ENCODE data around the gene MAP1LC3B. TPM values are rescaled to one million over a fixed set of nuclear protein-coding genes. Genes with fewer than 3 reads are reported as not detected.

MAP1LC3B gene
- total and polyA plus RNA-seq, 2 of the 8 experiments (the other 6 are each of a cell fraction or from before 2014, with no cell fraction given): 29.5 to 48.5 TPM

GRCh38 chr16:87445486-87445885 is 53.4 kb downstream of the MAP1LC3B start (continued):
- TF ChIP-seq MAX (IDR thresholded peaks at IDR 0.05): no peak
